GM12878 (cell line): Measurements from ENCODE around the gene IL4. TPM values are rescaled to one million over a fixed set of nuclear protein-coding genes. Genes with fewer than 3 reads are reported as not detected.

Experiments
- ATF7 ChIP-seq: fragments of 450-650 bp; IDR thresholded peaks from 2 replicates; pipeline ENCODE4 v1.6.1; 2016; ENCODE audit warnings: low read depth, mild to moderate bottlenecking
- BACH1 ChIP-seq: fragments of 450-650 bp; IDR thresholded peaks from 2 replicates; pipeline ENCODE4 v1.6.1; 2017; ENCODE audit warnings: mild to moderate bottlenecking, borderline replicate concordance
- BCL11A ChIP-seq: IDR thresholded peaks from 2 replicates; pipeline ENCODE4 v1.6.1; 2011; ENCODE audit warnings: low read depth, low read length
- CREB1 ChIP-seq: IDR thresholded peaks from 2 replicates; pipeline ENCODE4 v1.6.1; 2012; ENCODE audit warnings: low read depth, mild to moderate bottlenecking, inconsistent platforms
- EP300 ChIP-seq, 2 experiments: fragments of 150-350 bp in 1 of 2; IDR thresholded peaks; 2 replicates each; pipeline ENCODE4 v1.6.1; 2011 to 2012; ENCODE audit warnings: low read depth in 2 of 2, low read length in 2 of 2, borderline replicate concordance in 1 of 2, improper control_type of control experiment in 1 of 2, inconsistent platforms in 1 of 2; ENCODE audit not compliant: control insufficient read depth in 1 of 2
- GABPA ChIP-seq: IDR thresholded peaks from 2 replicates; pipeline ENCODE4 v1.6.1; 2014; ENCODE audit warnings: antibody characterized with exemption, low read depth, mild to moderate bottlenecking, inconsistent platforms
- IKZF2 ChIP-seq, 2 experiments: fragments of 450-650 bp; IDR thresholded peaks; 2 replicates each; pipeline ENCODE4 v1.6.1; 2017; ENCODE audit warnings: mild to moderate bottlenecking in 2 of 2, moderate library complexity in 2 of 2
- NR2C2 ChIP-seq: IDR thresholded peaks from 2 replicates; pipeline ENCODE4 v1.6.1; 2011; ENCODE audit warnings: borderline replicate concordance, low read depth; ENCODE audit not compliant: control insufficient read depth, insufficient read length
- NR2F1 ChIP-seq: fragments of 450-650 bp; conservative IDR thresholded peaks from 2 replicates; pipeline ENCODE4 v1.6.1; 2017; ENCODE audit warnings: mild to moderate bottlenecking
- PAX5 ChIP-seq: IDR thresholded peaks from 2 replicates; pipeline ENCODE4 v1.6.1; 2011; ENCODE audit warnings: low read depth, low read length, borderline replicate concordance
- POLR2AphosphoS5 ChIP-seq: IDR thresholded peaks from 2 replicates; pipeline ENCODE4 v1.6.1; 2011; ENCODE audit warnings: mild to moderate bottlenecking, low read length, inconsistent platforms
- SRF ChIP-seq, 2 experiments: IDR thresholded peaks; 2 replicates each; pipeline ENCODE4 v1.6.1; 2011; ENCODE audit warnings: low read depth in 2 of 2, low read length in 2 of 2, mild to moderate bottlenecking in 1 of 2, moderate library complexity in 1 of 2
- SUPT20H ChIP-seq: IDR thresholded peaks from 2 replicates; pipeline ENCODE4 v1.6.1; 2011; ENCODE audit warnings: low read depth, mild to moderate bottlenecking, low read length, moderate library complexity, borderline replicate concordance; ENCODE audit not compliant: control insufficient read depth
- TBL1XR1 ChIP-seq: IDR thresholded peaks from 2 replicates; pipeline ENCODE4 v1.6.1; 2012; ENCODE audit warnings: low read depth, low read length, improper control_type of control experiment
- TCF7 ChIP-seq: IDR thresholded peaks from 2 replicates; pipeline ENCODE4 v1.6.1; 2014; ENCODE audit warnings: antibody characterized with exemption, borderline replicate concordance
- ZNF217 ChIP-seq: fragments of 450-650 bp; IDR thresholded peaks from 2 replicates; pipeline ENCODE4 v1.6.1; 2017; ENCODE audit warnings: antibody characterized with exemption, mild to moderate bottlenecking
- polyA plus RNA-seq, 11 experiments: library from polyadenylated mRNA; depleted of rRNA in 4 of 11; unstranded in 6 of 11; stranded (reverse) in 5 of 11; fragments of >200 nt; fragmentation: Nextera tagmentation in 4 of 11; fragmentation: Illumina TruSeq in 1 of 11; extraction: Ambion mirVana in 4 of 11; extraction: Trizol in 1 of 11; gene quantifications; 1 replicate in 1 of 11; 2 replicates in 10 of 11; pipeline versions ENCODE4 v1.2.1 to v1.2.3, GENCODE V29; 2011 to 2016; ENCODE audit warnings: inconsistent platforms in 2 of 11, missing spikeins in 2 of 11, low read depth in 1 of 11
- total RNA-seq, 4 experiments: library from RNA; depleted of rRNA in 3 of 4; stranded (reverse); fragments of >200 nt in 3 of 4; fragmentation: Illumina TruSeq in 1 of 4; extraction: Trizol in 1 of 4; gene quantifications; 2 replicates each; pipeline versions ENCODE4 v1.2.1 to v1.2.3, GENCODE V29; 2013 to 2021
- TF ChIP-seq, protein P1 (sequence below): fragments of 150-350 bp; IDR thresholded peaks from 2 replicates; pipeline ENCODE4 v1.6.1; 2016; ENCODE audit warnings: low read depth, low read length
- TF ChIP-seq, protein P2 (sequence below): fragments of 450-650 bp; IDR thresholded peaks from 2 replicates; pipeline ENCODE4 v1.6.1; 2017; ENCODE audit warnings: mild to moderate bottlenecking, moderate library complexity
- TF ChIP-seq, protein P3 (sequence below): fragments of 450-650 bp; IDR thresholded peaks from 2 replicates; pipeline ENCODE4 v1.6.1; 2017; ENCODE audit warnings: mild to moderate bottlenecking, low read depth, inconsistent platforms; ENCODE audit not compliant: poor library complexity, severe bottlenecking

The IL4 gene
- total and polyA plus RNA-seq, 10 of the 15 experiments (the other 5 are each of a cell fraction or from before 2014, with no cell fraction given): 0.20 to 0.80 (median 0.50) TPM; not detected in 7

DNA sequence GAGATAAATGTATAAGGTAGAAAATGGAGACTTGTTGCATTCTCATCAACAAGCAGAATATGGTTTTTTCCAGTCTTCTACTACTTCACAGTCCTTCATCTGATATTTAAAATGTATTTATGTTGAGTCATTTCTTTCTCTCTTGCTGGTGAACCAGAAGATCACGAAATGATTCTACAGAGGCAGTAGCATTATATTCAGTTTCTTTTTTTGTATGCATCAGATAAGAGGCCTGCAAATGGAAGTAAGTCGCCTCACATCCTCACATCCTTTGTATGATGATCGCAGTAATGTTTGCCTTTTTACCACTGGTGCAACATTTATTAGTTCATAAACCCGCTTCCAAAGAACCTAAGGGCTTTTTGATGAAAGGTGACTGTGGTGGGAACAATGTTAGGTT is 37.9 kb upstream of the IL4 start (continued):
- TF ChIP-seq BCL11A: peak; percentile 77; the same call in 1 of the 2 replicates
- TF ChIP-seq BACH1: peak; percentile 45; the same call in 1 of the 2 replicates
- peak; percentile 68; the same call in 1 of the 2 replicates for TF ChIP-seq GABPA
- TF ChIP-seq ZNF217: peak; percentile 78; the same call in 1 of the 2 replicates
- TF ChIP-seq IKZF2 (IDR thresholded peaks at IDR 0.05): peak; percentile 26 to 62; a peak in 3 of 4 replicates
- no peak for TF ChIP-seq POLR2AphosphoS5
- TF ChIP-seq, protein P1, sequence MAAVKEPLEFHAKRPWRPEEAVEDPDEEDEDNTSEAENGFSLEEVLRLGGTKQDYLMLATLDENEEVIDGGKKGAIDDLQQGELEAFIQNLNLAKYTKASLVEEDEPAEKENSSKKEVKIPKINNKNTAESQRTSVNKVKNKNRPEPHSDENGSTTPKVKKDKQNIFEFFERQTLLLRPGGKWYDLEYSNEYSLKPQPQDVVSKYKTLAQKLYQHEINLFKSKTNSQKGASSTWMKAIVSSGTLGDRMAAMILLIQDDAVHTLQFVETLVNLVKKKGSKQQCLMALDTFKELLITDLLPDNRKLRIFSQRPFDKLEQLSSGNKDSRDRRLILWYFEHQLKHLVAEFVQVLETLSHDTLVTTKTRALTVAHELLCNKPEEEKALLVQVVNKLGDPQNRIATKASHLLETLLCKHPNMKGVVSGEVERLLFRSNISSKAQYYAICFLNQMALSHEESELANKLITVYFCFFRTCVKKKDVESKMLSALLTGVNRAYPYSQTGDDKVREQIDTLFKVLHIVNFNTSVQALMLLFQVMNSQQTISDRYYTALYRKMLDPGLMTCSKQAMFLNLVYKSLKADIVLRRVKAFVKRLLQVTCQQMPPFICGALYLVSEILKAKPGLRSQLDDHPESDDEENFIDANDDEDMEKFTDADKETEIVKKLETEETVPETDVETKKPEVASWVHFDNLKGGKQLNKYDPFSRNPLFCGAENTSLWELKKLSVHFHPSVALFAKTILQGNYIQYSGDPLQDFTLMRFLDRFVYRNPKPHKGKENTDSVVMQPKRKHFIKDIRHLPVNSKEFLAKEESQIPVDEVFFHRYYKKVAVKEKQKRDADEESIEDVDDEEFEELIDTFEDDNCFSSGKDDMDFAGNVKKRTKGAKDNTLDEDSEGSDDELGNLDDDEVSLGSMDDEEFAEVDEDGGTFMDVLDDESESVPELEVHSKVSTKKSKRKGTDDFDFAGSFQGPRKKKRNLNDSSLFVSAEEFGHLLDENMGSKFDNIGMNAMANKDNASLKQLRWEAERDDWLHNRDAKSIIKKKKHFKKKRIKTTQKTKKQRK: no peak
- peak; percentile 42; the same call in 1 of the 2 replicates for TF ChIP-seq CREB1
- 0 out of 2 replicates have a peak, but pooled peaks have one; percentile 35 for TF ChIP-seq PAX5
- TF ChIP-seq, protein P2, sequence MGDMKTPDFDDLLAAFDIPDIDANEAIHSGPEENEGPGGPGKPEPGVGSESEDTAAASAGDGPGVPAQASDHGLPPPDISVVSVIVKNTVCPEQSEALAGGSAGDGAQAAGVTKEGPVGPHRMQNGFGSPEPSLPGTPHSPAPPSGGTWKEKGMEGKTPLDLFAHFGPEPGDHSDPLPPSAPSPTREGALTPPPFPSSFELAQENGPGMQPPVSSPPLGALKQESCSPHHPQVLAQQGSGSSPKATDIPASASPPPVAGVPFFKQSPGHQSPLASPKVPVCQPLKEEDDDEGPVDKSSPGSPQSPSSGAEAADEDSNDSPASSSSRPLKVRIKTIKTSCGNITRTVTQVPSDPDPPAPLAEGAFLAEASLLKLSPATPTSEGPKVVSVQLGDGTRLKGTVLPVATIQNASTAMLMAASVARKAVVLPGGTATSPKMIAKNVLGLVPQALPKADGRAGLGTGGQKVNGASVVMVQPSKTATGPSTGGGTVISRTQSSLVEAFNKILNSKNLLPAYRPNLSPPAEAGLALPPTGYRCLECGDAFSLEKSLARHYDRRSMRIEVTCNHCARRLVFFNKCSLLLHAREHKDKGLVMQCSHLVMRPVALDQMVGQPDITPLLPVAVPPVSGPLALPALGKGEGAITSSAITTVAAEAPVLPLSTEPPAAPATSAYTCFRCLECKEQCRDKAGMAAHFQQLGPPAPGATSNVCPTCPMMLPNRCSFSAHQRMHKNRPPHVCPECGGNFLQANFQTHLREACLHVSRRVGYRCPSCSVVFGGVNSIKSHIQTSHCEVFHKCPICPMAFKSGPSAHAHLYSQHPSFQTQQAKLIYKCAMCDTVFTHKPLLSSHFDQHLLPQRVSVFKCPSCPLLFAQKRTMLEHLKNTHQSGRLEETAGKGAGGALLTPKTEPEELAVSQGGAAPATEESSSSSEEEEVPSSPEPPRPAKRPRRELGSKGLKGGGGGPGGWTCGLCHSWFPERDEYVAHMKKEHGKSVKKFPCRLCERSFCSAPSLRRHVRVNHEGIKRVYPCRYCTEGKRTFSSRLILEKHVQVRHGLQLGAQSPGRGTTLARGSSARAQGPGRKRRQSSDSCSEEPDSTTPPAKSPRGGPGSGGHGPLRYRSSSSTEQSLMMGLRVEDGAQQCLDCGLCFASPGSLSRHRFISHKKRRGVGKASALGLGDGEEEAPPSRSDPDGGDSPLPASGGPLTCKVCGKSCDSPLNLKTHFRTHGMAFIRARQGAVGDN: 0 out of 2 replicates have a peak, but pooled peaks have one; percentile 32
- TF ChIP-seq SRF (IDR thresholded peaks at IDR 0.05; ENCODE audit: low read depth in 2 of 2, low read length in 2 of 2): 0 out of 4 replicates have a peak, but pooled peaks of 1 of the 2 experiments have one; percentile 27
- 0 out of 2 replicates have a peak, but pooled peaks have one; percentile 26 for TF ChIP-seq NR2F1
- TF ChIP-seq TBL1XR1: no peak
- TF ChIP-seq SUPT20H: no peak
- no peak for TF ChIP-seq NR2C2
- TF ChIP-seq, protein P3, sequence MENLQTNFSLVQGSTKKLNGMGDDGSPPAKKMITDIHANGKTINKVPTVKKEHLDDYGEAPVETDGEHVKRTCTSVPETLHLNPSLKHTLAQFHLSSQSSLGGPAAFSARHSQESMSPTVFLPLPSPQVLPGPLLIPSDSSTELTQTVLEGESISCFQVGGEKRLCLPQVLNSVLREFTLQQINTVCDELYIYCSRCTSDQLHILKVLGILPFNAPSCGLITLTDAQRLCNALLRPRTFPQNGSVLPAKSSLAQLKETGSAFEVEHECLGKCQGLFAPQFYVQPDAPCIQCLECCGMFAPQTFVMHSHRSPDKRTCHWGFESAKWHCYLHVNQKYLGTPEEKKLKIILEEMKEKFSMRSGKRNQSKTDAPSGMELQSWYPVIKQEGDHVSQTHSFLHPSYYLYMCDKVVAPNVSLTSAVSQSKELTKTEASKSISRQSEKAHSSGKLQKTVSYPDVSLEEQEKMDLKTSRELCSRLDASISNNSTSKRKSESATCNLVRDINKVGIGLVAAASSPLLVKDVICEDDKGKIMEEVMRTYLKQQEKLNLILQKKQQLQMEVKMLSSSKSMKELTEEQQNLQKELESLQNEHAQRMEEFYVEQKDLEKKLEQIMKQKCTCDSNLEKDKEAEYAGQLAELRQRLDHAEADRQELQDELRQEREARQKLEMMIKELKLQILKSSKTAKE: peak; percentile 78
- peak; percentile 56 to 77 for TF ChIP-seq EP300 (IDR thresholded peaks at IDR 0.05; ENCODE audit: borderline replicate concordance in 1 of 2, control insufficient read depth in 1 of 2, low read depth in 2 of 2, low read length in 2 of 2)
- TF ChIP-seq ATF7: peak; percentile 25; the same call in 1 of the 2 replicates
- no peak for TF ChIP-seq TCF7
